Measurements from ENCODE around the gene SPRR4.

DNA sequence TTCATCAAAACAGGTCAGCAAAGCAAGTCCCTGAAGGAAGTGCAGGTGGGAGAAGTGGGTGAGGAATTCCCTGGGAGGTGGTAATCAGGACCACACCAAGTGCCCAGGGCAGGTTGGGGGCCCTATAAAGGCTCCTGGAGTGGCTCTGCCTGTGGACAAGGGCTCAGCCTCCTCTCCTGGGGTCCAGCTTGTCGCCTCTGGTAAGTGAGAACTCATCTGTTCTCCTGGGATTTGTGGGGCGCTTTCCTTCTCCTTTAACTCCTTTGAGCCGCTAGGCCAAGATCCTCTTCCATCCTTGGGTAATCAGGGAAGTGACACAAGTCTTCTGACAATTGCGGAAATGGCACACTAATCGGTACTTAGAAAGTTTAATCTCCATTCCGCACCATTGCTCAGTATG is at the start of gene SPRR4:
- TF ChIP-seq, protein P1, sequence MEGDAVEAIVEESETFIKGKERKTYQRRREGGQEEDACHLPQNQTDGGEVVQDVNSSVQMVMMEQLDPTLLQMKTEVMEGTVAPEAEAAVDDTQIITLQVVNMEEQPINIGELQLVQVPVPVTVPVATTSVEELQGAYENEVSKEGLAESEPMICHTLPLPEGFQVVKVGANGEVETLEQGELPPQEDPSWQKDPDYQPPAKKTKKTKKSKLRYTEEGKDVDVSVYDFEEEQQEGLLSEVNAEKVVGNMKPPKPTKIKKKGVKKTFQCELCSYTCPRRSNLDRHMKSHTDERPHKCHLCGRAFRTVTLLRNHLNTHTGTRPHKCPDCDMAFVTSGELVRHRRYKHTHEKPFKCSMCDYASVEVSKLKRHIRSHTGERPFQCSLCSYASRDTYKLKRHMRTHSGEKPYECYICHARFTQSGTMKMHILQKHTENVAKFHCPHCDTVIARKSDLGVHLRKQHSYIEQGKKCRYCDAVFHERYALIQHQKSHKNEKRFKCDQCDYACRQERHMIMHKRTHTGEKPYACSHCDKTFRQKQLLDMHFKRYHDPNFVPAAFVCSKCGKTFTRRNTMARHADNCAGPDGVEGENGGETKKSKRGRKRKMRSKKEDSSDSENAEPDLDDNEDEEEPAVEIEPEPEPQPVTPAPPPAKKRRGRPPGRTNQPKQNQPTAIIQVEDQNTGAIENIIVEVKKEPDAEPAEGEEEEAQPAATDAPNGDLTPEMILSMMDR (IDR thresholded peaks at IDR 0.05; ENCODE audit: low read length) = no peak
- TF ChIP-seq EZH2 (optimal IDR thresholded peaks at IDR 0.05; ENCODE audit: low read depth, low read length) (no peak), EZH2phosphoT487 (IDR thresholded peaks at IDR 0.05; ENCODE audit: low read length) (no peak)

Data from MM.1S (cell line).